ENCODE results near the gene NECTIN4.

Gene NECTIN4

GRCh38 chr1:161111117-161111516 is 21.8 kb upstream of the NECTIN4 start:
- no peak for DNase-seq

- no peak for DNase-seq
Measured at GRCh38 chr1:161106431-161106830, 17.1 kb upstream of the NECTIN4 start.

- DNase-seq, result no peak
Measured at GRCh38 chr1:161100556-161100955, 11.2 kb upstream of the NECTIN4 start.

GRCh38 chr1:161099090-161099802 is 9.9 kb upstream of the NECTIN4 start:
- DNase-seq, result no peak

- peak; percentile 90 for DNase-seq
Measured at GRCh38 chr1:161098210-161099068, 9.1 kb upstream of the NECTIN4 start, which contains the start of gene KLHDC9. Gene KLHDC9 (plus strand): TSS chr1:161098361. CDS start chr1:161098536, 175 bp downstream.

GRCh38 chr1:161096530-161096929 is 7.2 kb upstream of the NECTIN4 start:
- no peak for DNase-seq

GRCh38 chr1:161096015-161096414 is 6.7 kb upstream of the NECTIN4 start:
- DNase-seq, result no peak

GRCh38 chr1:161095230-161095629 is 5.9 kb upstream of the NECTIN4 start:
- DNase-seq, result no peak

- no peak for DNase-seq
Measured at GRCh38 chr1:161094481-161094880, 5.1 kb upstream of the NECTIN4 start.

GRCh38 chr1:161092621-161093028 is 3.3 kb upstream of the NECTIN4 start:
- no peak for DNase-seq

- DNase-seq, result no peak
Measured at GRCh38 chr1:161091796-161092507, 2.6 kb upstream of the NECTIN4 start.

- DNase-seq, result no peak
Measured at GRCh38 chr1:161091093-161091492, 1.7 kb upstream of the NECTIN4 start.

- DNase-seq, result no peak
Measured at GRCh38 chr1:161090617-161091016, 1.3 kb upstream of the NECTIN4 start.

GRCh38 chr1:161089938-161090337 is 580 bp upstream of the NECTIN4 start:
- no peak for DNase-seq

- no peak for DNase-seq
Measured at GRCh38 chr1:161088587-161089110, 709 bp downstream of the NECTIN4 start.

GRCh38 chr1:161086457-161086856 is 2.9 kb downstream of the NECTIN4 start:
- no peak for DNase-seq

GRCh38 chr1:161085165-161085564 is 4.2 kb downstream of the NECTIN4 start:
- no peak for DNase-seq

- no peak for DNase-seq
Measured at GRCh38 chr1:161084597-161084988, 4.8 kb downstream of the NECTIN4 start.

- no peak for DNase-seq
Measured at GRCh38 chr1:161083748-161084596, 5.4 kb downstream of the NECTIN4 start.

GRCh38 chr1:161082996-161083747 is 6.2 kb downstream of the NECTIN4 start:
- DNase-seq, result no peak

GRCh38 chr1:161082483-161082882 is 6.9 kb downstream of the NECTIN4 start:
- DNase-seq, result no peak
